Testis (tissue), 2 donors: ENCODE measurements around the gene SFRP5.

ENCODE experiments used
- CTCF ChIP-seq, 3 experiments: fragments of 450-650 bp in 2 of 3; fragments of 200-600 bp in 1 of 3; sonication (generic) in 1 of 3; IDR thresholded peaks; one replicate each; pipeline ENCODE4 v1.5.1; 2016 to 2019; ENCODE audit warnings: antibody characterized with exemption in 3 of 3, mild to moderate bottlenecking in 2 of 3, moderate library complexity in 1 of 3
- POLR2A ChIP-seq: fragments of 450-650 bp; IDR thresholded peaks from one replicate; pipeline ENCODE4 v1.6.1; 2017; ENCODE audit warnings: antibody characterized with exemption, mild to moderate bottlenecking, moderate library complexity

- no peak for TF ChIP-seq CTCF (IDR thresholded peaks at IDR 0.05)
- no peak for TF ChIP-seq POLR2A
Measured at GRCh38 chr10:97744405-97745035, 27.3 kb downstream of the SFRP5 start.
